HFF-Myc (cell line): ENCODE measurements around the gene LANCL3.
"Not testable (repeated sequence)": the region's sequence is repeated elsewhere in the genome, so short reads cannot be mapped to it uniquely, and the experiment has no call there.

Experiments used
- DNase-seq: peaks from one replicate; pipeline ENCODE4 v3.0.0-alpha.2; 2011; ENCODE audit warnings: low read depth; ENCODE audit errors: extremely low read depth
- H3K4me3 ChIP-seq: replicated peaks from 2 replicates; pipeline ENCODE4 v1.5.1; 2011; ENCODE audit warnings: low read depth, mild to moderate bottlenecking, control low read depth, low read length
- TF ChIP-seq, protein P1 (sequence below): IDR thresholded peaks from 2 replicates; pipeline ENCODE4 v1.5.1; 2012; ENCODE audit warnings: mild to moderate bottlenecking, low read depth, low read length, control low read depth; ENCODE audit errors: missing control alignments

The LANCL3 gene

DNA sequence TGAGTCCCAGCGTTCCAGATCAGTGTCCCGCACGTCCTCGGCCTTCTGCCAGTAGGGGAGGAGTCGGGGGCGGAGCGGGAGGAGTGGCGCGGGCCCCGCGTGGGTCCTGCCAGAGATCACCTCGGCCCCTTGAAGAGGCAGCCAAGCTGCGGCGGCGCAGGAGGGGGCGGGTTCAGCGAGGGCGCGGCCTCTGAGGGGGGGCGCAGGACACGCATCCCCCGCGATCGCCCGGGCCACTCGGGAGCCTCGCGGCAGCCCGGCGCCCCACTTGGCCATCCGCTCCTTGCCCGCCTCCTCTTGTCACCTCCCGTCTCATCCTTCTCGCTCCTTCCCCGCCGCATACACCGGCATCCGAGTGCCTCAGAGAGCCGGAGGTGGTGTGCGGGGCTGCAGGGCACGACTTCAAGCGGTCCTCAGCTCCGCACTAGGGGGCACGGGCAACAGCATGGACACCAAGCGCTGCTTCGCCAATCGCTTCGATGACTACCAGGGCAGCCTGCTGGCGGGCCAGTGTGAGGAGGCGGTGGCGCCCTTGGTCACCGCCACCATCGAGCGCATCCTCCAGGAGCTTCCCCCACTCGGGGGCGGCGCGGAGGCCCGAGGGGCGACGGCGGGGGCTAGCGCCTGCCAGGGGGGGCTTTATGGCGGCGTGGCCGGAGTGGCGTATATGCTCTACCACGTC, at the start of gene LANCL3:
TSS of gene LANCL3 (plus strand) at position 236 of the 682 bp plus-strand sequence. CDS start at position 446, 210 bp downstream.
- not testable (repeated sequence) for H3K4me3 ChIP-seq, DNase-seq

DNA sequence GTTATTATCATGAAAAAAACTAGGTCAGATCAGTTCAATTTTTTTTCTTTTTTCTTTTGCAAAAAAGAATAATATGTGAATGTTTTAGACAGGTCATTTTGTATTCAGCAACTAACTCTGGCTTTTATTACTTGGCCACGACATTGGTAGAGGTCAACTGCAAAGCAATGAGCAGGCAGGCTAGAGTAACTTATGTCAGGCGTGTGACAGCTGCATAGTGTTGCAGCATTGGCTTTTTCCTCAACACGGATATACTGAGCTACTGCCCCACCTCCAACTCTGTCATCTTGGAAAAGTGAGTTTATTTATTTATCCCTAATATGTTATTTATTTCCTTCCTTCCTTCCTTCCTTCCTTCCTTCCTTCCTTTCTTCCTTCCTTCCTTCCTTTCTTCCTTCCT, 47.8 kb upstream of the LANCL3 start:
- not testable (repeated sequence) for H3K4me3 ChIP-seq, DNase-seq

DNA sequence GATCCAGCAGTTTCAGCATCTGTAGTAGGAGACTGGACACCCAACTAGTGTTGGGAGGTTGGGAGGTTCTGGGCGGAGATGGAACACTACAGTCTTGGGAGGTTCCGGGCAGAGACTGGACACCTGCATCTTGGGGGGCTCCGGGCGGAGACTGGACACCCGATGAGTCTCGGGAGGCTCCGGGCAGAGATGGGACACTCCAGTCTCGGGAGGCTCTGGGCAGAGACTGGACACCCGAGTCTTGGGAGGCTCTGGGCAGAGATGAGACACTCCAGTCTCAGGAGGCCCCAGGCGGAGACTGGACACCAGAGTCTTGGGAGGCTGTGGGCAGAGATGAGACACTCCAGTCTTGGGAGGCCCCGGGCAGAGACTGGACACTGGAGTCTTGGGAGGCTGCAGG, 29.5 kb upstream of the LANCL3 start:
- TF ChIP-seq, protein P1, sequence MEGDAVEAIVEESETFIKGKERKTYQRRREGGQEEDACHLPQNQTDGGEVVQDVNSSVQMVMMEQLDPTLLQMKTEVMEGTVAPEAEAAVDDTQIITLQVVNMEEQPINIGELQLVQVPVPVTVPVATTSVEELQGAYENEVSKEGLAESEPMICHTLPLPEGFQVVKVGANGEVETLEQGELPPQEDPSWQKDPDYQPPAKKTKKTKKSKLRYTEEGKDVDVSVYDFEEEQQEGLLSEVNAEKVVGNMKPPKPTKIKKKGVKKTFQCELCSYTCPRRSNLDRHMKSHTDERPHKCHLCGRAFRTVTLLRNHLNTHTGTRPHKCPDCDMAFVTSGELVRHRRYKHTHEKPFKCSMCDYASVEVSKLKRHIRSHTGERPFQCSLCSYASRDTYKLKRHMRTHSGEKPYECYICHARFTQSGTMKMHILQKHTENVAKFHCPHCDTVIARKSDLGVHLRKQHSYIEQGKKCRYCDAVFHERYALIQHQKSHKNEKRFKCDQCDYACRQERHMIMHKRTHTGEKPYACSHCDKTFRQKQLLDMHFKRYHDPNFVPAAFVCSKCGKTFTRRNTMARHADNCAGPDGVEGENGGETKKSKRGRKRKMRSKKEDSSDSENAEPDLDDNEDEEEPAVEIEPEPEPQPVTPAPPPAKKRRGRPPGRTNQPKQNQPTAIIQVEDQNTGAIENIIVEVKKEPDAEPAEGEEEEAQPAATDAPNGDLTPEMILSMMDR = no peak
- no peak for DNase-seq
- no peak overlapping the region for H3K4me3 ChIP-seq

DNA sequence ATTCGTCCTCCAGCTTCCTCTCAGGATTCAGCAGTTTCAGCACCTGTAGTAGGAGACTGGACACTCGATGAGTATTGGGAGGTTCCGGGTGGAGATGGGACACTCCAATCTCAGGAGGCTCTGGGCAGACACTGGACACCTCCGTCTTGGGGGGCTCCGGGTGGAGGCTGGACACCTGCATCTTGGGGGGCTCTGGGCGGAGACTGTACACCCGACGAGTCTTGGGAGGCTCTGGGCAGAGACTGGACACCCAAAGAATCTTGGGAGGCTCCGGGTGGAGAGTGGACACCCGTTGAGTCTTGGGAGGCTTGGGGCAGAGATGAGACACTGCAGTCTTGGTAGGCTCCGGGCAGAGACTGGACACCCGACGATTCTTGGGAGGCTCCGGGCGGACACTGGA, 28.7 kb upstream of the LANCL3 start:
- TF ChIP-seq, protein P1 = no peak
- no peak for DNase-seq

DNA sequence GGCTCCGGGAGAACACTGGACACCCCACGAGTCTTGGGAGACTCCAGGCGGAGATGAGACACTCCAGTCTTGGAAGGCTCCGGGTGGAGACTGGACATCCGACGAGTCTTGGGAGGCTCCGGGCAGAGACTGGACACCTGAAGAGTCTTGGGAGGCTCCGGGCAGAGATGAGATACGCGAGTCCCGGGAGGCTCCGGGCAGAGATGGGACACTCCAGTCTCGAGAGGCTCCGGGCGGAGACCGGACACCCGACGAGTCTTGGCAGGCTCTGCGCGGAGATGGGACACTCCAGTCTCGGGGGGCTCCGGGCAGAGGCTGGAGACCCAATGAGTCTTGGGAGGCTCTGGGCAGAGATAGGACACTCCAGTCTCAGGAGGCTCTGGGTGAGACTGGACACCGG, 28.1 kb upstream of the LANCL3 start:
- DNase-seq = no peak
- no peak overlapping the region for H3K4me3 ChIP-seq
- TF ChIP-seq, protein P1 = no peak

More for the DNA sequence above, 28.7 kb upstream of the LANCL3 start:
- H3K4me3 ChIP-seq = no peak overlapping the region

DNA sequence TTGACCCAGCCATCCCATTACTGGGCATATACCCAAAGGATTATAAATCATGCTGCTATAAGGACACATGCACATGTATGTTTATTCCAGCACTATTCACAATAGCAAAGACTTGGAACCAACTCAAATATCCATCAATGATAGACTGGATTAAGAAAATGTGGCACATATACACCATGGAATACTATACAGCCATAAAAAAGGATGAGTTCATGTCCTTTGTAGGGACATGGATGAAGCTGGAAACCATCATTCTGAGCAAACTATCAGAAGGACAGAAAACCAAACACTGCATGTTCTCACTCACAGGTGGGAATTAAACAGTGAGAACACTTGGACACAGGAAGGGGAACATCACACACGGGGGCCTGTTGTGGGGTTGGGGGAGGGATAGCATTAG, 26.9 kb upstream of the LANCL3 start:
- not testable (repeated sequence) for DNase-seq, H3K4me3 ChIP-seq

DNA sequence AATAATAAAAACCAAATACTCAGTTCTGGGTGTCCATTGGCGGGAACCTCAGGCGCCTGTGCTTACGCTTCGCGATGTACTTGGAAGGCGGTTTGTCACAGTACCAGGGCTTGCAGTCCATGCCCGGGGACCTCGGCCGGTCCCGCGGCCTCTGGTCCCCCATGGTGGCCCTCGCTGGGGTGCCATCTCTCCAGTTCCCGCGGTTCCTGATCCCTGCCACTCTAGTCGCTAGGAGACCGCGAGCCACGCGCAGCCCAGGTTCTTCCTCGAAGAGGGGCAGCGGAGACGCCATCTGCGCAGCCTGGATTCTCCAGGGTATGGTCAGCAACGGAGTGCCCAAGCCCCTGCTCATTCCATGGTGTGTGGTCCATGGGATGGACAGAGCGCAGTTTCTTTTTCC, 26.4 kb upstream of the LANCL3 start:
- H3K4me3 ChIP-seq = no peak overlapping the region
- DNase-seq = no peak
- TF ChIP-seq, protein P1 = no peak

DNA sequence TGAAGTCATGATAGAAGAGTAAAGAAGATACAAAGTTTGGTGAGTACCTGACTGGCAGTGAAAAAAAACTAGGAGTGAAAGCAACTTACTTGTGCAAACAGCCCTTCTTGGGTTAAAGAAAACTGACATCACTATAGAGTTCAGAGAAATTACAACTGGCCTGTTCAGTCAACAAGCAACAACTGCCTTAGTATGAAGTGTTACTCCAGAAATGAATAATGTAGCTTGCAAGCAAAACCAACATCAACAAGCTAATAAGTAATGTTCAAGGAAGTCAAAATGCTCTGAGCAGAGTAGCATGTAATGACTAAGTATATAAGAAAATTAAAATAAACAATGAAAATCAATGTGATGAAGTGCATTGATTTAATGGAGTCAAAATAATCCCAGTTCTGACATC, 21.8 kb upstream of the LANCL3 start:
- DNase-seq = not testable (repeated sequence)

DNA sequence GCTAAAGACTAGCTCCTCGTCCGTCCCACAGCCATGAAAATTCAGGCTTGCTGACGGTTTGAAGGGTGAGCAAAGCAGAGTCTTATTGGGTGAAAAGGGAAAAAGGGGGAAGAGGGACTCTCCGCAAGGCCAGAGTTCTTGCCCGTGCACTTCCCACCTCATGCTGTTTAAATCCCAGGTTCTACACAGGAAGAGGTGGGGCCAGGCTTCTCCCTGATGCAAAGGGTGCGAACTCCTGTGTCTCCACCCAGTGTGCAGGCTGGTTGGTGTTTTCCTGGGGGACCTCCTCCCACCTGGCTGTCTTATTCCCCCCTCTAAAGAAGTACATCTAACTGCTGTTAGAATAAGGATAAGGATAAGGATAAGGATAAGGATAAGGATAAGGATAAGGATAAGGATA, 18.0 kb upstream of the LANCL3 start:
- TF ChIP-seq, protein P1 = no peak
- H3K4me3 ChIP-seq = no peak overlapping the region
- no peak for DNase-seq

More for the DNA sequence above, 21.8 kb upstream of the LANCL3 start:
- not testable (repeated sequence) for H3K4me3 ChIP-seq

DNA sequence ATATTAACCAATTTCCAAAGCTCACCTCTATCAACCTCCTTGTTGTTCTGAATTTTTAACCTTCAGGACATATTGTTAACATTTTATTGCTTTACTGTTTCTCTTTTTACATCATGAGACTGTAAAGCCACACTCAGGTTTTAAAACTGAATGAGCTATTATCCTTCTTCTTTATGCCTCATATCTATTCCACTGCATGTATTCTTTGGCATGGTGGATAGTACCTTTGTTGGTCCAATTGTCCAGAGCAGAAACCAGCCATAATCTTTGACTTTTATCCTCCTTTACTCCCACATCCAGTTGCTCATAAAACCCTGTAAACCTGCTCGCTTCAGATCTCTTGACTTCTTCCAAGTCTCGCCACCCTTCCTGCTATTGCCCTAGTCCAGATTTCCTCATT, 6.2 kb upstream of the LANCL3 start:
- not testable (repeated sequence) for H3K4me3 ChIP-seq, DNase-seq

DNA sequence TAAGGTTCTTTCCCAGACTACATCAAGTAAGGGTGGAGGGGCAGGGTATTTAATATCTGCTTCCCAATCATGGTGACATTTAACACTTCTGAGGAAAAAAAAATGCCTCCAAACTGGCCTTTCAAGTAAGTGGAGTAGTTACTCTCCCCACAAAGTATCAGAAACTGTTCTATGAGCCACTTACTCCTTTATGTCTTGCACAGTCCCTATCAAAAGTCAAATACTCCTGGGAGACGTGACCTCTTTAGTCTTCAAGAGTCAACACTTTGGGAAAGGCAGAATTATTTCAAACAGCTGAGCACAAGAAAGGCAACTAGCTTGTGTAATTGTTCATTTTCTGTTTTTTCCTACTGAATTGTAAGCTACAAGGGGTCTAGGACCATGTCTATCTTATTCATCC, 1.1 kb upstream of the LANCL3 start:
- not testable (repeated sequence) for H3K4me3 ChIP-seq, DNase-seq

DNA sequence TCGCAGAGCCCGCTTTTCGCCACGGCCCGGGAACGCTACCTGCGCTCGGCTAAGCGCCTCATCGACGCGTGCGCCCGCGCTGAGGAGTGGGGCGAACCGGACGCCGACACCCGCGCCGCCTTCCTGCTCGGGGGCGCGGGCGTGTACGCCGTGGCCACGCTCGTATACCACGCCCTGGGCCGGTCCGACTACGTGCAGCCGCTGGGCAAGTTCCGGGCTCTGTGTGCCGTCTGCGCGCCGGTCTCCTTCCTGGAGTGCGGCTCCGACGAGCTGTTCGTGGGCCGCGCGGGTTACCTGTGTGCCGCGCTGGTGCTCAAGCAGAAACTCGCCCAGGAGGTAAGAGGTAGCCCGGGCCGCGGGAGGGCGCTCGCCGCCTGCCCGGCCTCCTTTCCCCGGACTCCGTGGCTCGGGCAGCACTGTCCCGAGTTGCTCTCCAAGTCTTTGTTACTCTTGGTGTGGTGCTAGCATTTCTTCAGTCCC, 687 bp downstream of the LANCL3 start:
- H3K4me3 ChIP-seq, DNase-seq: not testable (repeated sequence)

DNA sequence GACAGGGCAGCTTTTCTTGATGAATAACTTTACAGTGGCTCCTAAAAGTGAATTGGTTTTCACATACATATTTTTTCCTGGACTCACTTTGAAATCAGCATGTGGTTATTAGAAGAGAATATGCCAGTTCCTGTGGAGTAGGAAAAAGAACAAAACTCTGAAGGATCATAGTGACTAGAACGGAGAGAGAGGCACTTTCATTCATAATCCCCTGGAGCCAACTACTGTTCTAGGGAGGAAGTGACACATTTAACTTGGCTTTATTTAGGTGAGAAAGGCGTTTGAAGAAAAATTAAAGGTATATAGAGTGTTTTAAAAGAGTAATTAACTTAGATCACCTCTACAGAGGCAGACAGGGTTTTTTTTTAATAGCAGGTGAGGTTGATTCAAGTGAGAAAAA, 1.7 kb downstream of the LANCL3 start:
- H3K4me3 ChIP-seq, DNase-seq: not testable (repeated sequence)
